ENCODE data around the gene SCGB3A2.

- TF ChIP-seq CTCF (IDR thresholded peaks at IDR 0.05) (no peak), POLR2A (IDR thresholded peaks at IDR 0.05; ENCODE audit: low read depth) (no peak), EP300 (IDR thresholded peaks at IDR 0.05) (no peak), POLR2AphosphoS5 (IDR thresholded peaks at IDR 0.05) (no peak)
Observed at GRCh38 chr5:147860641-147861025, 17.9 kb upstream of the SCGB3A2 start.
